HUES6 (cell line): ENCODE measurements around the gene ZNF569.
A peak's percentile ranks its signal among the peaks of the same experiment; 100 is the strongest.

Experiments
- H3K27ac ChIP-seq: 2 replicates; pipeline ENCODE4 v1.7.0; 2013; ENCODE audit warnings: low read depth, mild to moderate bottlenecking, low read length, inconsistent platforms
- H3K27me3 ChIP-seq: 2 replicates; pipeline ENCODE4 v1.6.1; 2013; ENCODE audit warnings: low read length; ENCODE audit not compliant: control insufficient read depth, insufficient read depth
- H3K36me3 ChIP-seq: 2 replicates; pipeline ENCODE4 v1.6.1; 2013; ENCODE audit warnings: low read length; ENCODE audit not compliant: control insufficient read depth, insufficient read depth
- H3K4me1 ChIP-seq: 2 replicates; pipeline ENCODE4 v1.6.1; 2013; ENCODE audit warnings: low read length; ENCODE audit not compliant: control insufficient read depth, insufficient read depth
- H3K4me3 ChIP-seq: 2 replicates; pipeline ENCODE4 v1.5.1; 2013; ENCODE audit warnings: low read depth, low read length
- H3K9ac ChIP-seq: one replicate; pipeline ENCODE4 v1.6.1; 2013; ENCODE audit warnings: mild to moderate bottlenecking, low read length
- H3K9me3 ChIP-seq: 2 replicates; pipeline ENCODE4 v1.6.1; 2013; ENCODE audit warnings: low read depth, low read length; ENCODE audit not compliant: control insufficient read depth, insufficient read depth

ZNF569 gene

DNA sequence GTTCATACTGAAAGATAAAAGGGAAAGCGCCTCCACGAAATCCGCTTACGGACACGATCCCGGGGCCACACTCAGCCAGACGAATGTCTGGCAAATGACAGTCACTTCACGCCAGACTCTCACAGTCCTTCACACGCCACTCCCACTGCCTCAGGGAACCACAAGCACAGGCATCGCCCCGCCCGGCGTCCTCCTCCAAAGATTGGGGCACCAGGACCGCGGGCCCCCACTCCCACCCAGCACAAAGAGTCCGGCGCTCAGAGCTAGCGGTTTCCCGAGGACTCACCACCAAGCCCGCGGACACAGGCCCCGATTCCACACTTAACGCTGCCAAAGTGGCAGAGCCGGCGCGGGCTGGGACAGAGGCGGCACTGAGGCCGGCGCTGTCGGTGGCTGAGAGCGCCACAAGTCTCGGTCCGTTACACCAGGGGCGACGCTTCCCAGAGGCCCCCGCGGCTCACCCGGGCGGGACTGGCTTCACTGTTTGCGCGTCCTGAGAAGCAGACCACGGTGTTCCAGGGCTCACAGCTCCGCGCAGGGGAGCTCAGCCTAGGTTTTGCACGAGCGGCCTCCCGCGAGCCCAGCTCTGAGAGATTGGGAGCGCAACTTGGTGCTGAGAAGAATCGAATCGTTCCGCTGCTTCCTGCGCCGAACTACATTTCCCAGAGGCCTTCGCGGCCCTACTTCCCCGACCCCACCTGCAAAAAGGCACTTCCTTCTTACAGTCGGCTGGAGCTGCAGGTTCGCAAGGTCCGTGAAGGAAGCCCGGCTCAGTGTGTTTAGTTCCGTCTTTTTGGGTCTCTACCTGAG lies at the start of gene ZNF569:
TSS of gene ZNF569 (minus strand) at position 647 of the 810 bp plus-strand sequence. CDS start 22,523 bp downstream, outside the sequence.
- Histone ChIP-seq H3K9ac (peak within 1 kb of the TSS; percentile 77), H3K27me3 (no peaks in the 10 kb centered on the region), H3K4me1 (no peaks in the 10 kb centered on the region), H3K36me3 (peaks cover 35% of the 10 kb centered on the region), H3K9me3 (peaks cover 12% of the 10 kb centered on the region; the same call in 1 of the 2 replicates), H3K27ac (peak within 1 kb of the TSS; percentile 32; the same call in 1 of the 2 replicates), H3K4me3 (peak within 1 kb of the TSS; percentile 87)

GRCh38 chr19:37513397-37513796 lies 46.2 kb upstream of the ZNF569 start:
- H3K4me1 ChIP-seq: no peaks in the 10 kb centered on the region
- H3K36me3 ChIP-seq: peaks cover 48% of the 10 kb centered on the region
- H3K9me3 ChIP-seq: peaks cover 5% of the 10 kb centered on the region; the same call in 1 of the 2 replicates
- H3K27me3 ChIP-seq: no peaks in the 10 kb centered on the region
- H3K9ac ChIP-seq: no peak overlapping the region
- H3K27ac ChIP-seq: no peak overlapping the region
- H3K4me3 ChIP-seq: no peak overlapping the region

GRCh38 chr19:37511821-37512220 lies 44.6 kb upstream of the ZNF569 start:
- Histone ChIP-seq H3K27ac (no peak overlapping the region), H3K36me3 (peaks cover 43% of the 10 kb centered on the region), H3K9ac (no peak overlapping the region), H3K27me3 (no peaks in the 10 kb centered on the region), H3K9me3 (no peaks in the 10 kb centered on the region; the same call in 1 of the 2 replicates), H3K4me1 (no peaks in the 10 kb centered on the region), H3K4me3 (no peak overlapping the region)

DNA sequence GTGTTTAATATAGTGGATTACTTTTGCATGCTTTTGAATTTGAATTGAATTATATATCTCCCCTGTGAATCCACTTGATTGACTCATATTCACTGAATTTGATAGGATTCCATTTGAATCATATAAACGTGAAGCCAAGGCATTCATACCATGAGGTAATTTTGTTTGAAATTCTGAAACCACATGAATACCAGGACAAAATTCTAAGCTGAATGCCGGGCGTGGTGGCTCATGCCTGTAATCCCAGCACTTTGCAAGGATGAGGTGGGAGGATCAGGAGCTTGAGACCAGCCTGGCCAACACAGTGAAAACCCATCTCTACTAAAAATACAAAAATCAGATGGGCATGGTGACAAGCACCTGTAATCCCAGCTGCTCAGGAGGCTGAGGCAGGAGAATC lies 43.9 kb upstream of the ZNF569 start:
- Histone ChIP-seq H3K4me1 (no peaks in the 10 kb centered on the region), H3K27ac (no peak overlapping the region), H3K27me3 (no peaks in the 10 kb centered on the region), H3K9me3 (no peaks in the 10 kb centered on the region; the same call in 1 of the 2 replicates), H3K4me3 (no peak overlapping the region), H3K9ac (no peak overlapping the region), H3K36me3 (peaks cover 43% of the 10 kb centered on the region)

DNA sequence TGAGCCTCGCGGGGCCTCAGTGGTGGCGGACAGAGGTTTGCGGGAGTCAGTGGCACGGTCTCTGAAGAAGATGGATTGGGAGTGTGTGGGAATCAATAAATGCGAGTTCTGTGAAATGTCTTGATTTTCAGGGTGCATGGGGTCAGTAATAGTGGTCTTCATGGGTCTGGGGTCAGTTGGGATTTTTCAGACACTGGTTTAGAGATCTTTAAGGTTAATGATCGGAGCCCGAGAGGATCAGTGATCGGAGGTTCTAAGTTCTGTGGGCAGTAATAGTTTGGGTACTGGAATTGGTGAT lies 39.9 kb upstream of the ZNF569 start:
- Histone ChIP-seq H3K27me3 (no peaks in the 10 kb centered on the region), H3K9ac (peak overlapping the region; percentile 94), H3K4me3 (peak overlapping the region; percentile 87), H3K36me3 (peaks cover 22% of the 10 kb centered on the region), H3K4me1 (0 out of 2 replicates have a peak, but pooled peaks cover 5% of the 10 kb centered on the region), H3K9me3 (peaks cover 7% of the 10 kb centered on the region; the same call in 1 of the 2 replicates), H3K27ac (peak overlapping the region; percentile 91; the same call in 1 of the 2 replicates)

DNA sequence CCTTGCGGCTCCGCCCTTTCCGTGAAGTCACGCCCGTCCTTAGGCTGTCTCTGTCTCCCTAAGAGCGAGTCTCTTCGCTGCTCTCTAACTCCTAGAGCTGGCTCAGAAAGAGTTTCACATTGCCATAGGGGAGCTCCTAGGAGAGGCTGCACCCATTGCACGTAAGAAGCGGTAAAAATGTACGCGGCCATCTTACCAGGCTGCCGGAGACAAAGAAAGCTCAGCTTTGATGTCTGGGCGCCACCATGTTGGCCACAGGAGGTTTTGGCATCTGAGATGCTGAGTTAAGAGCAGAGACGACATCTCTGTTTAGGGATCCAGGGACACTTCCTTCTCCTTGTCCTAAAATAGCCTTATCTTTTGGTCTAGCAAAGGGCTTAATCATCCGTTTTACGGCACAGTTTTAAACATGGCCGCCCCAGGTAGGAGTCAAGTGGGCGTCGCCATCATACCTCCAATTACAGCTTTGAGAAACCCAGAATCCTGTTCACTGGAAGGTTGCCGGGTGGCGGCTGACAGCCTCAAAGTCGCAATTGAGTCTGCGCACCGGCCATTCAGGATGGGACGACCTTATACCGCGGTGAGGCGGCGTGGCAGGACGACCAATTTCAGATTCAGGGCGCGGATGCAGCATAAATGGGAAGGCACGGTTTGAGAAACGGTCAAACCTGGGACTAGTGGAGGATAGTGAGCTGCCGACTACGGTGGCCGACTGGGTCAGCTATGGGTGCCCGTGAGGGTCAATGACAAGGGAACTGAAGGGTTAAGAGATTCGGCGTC lies 39.3 kb upstream of the ZNF569 start, which contains the start of gene ZNF793:
TSS of gene ZNF793 (plus strand) at position 553 of the 780 bp plus-strand sequence. CDS start 16,501 bp downstream, outside the sequence.
- Histone ChIP-seq H3K36me3 (peaks cover 18% of the 10 kb centered on the region), H3K4me3 (peak within 1 kb of the TSS; percentile 87), H3K4me1 (0 out of 2 replicates have a peak, but pooled peaks cover 5% of the 10 kb centered on the region), H3K9me3 (peaks cover 10% of the 10 kb centered on the region; the same call in 1 of the 2 replicates), H3K27me3 (no peaks in the 10 kb centered on the region), H3K9ac (peak within 1 kb of the TSS; percentile 94), H3K27ac (peak within 1 kb of the TSS; percentile 91)

GRCh38 chr19:37505958-37506386 lies 38.7 kb upstream of the ZNF569 start:
- peak overlapping the region; percentile 91 for H3K27ac ChIP-seq
- 0 out of 2 replicates have a peak, but pooled peaks cover 5% of the 10 kb centered on the region for H3K4me1 ChIP-seq
- no peaks in the 10 kb centered on the region for H3K27me3 ChIP-seq
- H3K4me3 ChIP-seq: peak overlapping the region; percentile 87
- peaks cover 10% of the 10 kb centered on the region; the same call in 1 of the 2 replicates for H3K9me3 ChIP-seq
- H3K9ac ChIP-seq: peak overlapping the region; percentile 94
- peaks cover 13% of the 10 kb centered on the region for H3K36me3 ChIP-seq

GRCh38 chr19:37492213-37492612 lies 25.0 kb upstream of the ZNF569 start:
- Histone ChIP-seq H3K36me3 (no peaks in the 10 kb centered on the region), H3K27ac (no peak overlapping the region), H3K27me3 (no peaks in the 10 kb centered on the region), H3K9me3 (peaks cover 46% of the 10 kb centered on the region), H3K9ac (no peak overlapping the region), H3K4me1 (no peaks in the 10 kb centered on the region), H3K4me3 (no peak overlapping the region)

- H3K36me3 ChIP-seq: peaks cover 38% of the 10 kb centered on the region
- no peak overlapping the region for H3K9ac ChIP-seq
- H3K9me3 ChIP-seq: peaks cover 68% of the 10 kb centered on the region
- H3K4me1 ChIP-seq: no peaks in the 10 kb centered on the region
- H3K27me3 ChIP-seq: no peaks in the 10 kb centered on the region
- H3K27ac ChIP-seq: no peak overlapping the region
- no peak overlapping the region for H3K4me3 ChIP-seq
Observed at GRCh38 chr19:37484406-37485168, 17.3 kb upstream of the ZNF569 start.

- Histone ChIP-seq H3K27ac (no peak overlapping the region), H3K36me3 (peaks cover 24% of the 10 kb centered on the region), H3K9me3 (peaks cover 29% of the 10 kb centered on the region; the same call in 1 of the 2 replicates), H3K4me1 (no peaks in the 10 kb centered on the region), H3K27me3 (no peaks in the 10 kb centered on the region), H3K4me3 (no peak overlapping the region), H3K9ac (no peak overlapping the region)
Observed at GRCh38 chr19:37472165-37472564, 4.9 kb upstream of the ZNF569 start.
